Measurements from ENCODE around the gene DCAF6. TPM values are rescaled to one million over a fixed set of nuclear protein-coding genes. Genes with fewer than 3 reads are reported as not detected.

Gene DCAF6
- total and polyA plus RNA-seq, 3 donors from 2014 or later = 160 to 199 (median 173) TPM

DNA sequence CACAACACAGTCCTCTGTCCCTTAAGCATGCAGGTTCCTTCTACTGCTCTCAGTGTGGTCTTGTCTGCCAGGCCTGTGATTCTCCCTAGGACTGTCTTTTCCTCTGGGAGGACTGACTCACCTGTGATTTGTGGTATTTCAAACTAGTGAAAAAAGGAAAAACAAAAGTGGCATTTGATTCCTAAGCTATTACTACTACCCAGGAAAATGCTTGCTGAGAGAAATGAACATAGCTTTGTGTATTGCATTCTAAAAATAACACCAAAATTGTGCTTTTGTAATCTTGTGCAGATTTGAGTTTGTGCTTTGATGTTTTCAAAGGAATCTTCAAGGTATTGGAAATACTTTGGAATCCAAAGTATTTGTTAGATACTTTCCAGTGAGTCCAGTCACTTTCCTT lies 143.3 kb downstream of the DCAF6 start:
- intact Hi-C loops (cut with DNase I; ENCODE audit: low total_unique reads) = loop anchor here (10.0 kb wide), 1 partner anchor 55 kb away; the partner anchor contains the start of gene GPR161
- H3K27ac ChIP-seq = no peak overlapping the region
- H3K9me3 ChIP-seq = no peaks in the 10 kb centered on the region
- no peaks in the 10 kb centered on the region for H3K27me3 ChIP-seq
- no peaks in the 10 kb centered on the region for H3K36me3 ChIP-seq (ENCODE audit: low read depth, missing control alignments)
- no peak for DNase-seq
- H3K4me3 ChIP-seq = no peak overlapping the region
- TF ChIP-seq, protein P1, sequence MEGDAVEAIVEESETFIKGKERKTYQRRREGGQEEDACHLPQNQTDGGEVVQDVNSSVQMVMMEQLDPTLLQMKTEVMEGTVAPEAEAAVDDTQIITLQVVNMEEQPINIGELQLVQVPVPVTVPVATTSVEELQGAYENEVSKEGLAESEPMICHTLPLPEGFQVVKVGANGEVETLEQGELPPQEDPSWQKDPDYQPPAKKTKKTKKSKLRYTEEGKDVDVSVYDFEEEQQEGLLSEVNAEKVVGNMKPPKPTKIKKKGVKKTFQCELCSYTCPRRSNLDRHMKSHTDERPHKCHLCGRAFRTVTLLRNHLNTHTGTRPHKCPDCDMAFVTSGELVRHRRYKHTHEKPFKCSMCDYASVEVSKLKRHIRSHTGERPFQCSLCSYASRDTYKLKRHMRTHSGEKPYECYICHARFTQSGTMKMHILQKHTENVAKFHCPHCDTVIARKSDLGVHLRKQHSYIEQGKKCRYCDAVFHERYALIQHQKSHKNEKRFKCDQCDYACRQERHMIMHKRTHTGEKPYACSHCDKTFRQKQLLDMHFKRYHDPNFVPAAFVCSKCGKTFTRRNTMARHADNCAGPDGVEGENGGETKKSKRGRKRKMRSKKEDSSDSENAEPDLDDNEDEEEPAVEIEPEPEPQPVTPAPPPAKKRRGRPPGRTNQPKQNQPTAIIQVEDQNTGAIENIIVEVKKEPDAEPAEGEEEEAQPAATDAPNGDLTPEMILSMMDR (IDR thresholded peaks at IDR 0.05) = no peak
- H3K4me1 ChIP-seq = peaks cover 16% of the 10 kb centered on the region

DNA sequence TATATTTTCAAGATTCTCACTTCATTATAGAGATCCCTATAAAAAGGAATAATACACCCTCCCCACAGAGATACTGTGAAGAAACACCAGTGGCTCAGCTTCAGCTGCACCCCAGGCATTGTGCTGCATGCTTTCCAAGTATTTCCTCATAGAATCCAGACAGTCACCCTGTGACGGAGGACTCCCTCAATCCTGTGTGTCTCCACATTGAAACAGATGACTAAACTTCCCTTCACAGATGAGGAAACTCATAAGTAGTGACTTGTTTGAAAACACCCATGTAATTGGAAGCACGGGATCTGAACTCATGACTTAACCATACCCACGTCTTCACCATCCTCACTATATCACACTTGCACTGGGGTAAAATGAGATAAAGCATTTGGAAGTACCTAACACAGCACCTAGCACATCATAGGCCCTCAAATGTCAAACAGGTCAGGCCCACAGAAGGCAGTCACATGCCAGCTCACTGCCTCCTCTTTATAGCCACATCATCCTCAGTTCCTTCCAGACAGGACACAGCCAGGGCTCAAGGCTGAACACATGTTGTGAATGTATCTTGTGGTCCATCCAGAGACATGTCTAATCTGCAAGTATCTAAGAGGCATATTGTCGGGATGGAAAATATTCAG lies 145.0 kb downstream of the DCAF6 start:
- 74 to 77% methylated on average over 4 of the region's 4 CpGs for WGBS, 2 donors
- intact Hi-C loops (cut with DNase I; ENCODE audit: low total_unique reads) = loop anchor here (10.0 kb wide), 1 partner anchor 53 kb away; the partner anchor contains the start of gene GPR161
- H3K4me1 ChIP-seq = peaks cover 20% of the 10 kb centered on the region
- DNase-seq = no peak
- H3K27ac ChIP-seq = no peak overlapping the region
- H3K27me3 ChIP-seq = no peaks in the 10 kb centered on the region
- H3K9me3 ChIP-seq = no peaks in the 10 kb centered on the region
- no peak overlapping the region for H3K4me3 ChIP-seq
- TF ChIP-seq, protein P1 (IDR thresholded peaks at IDR 0.05) = no peak
- H3K36me3 ChIP-seq (ENCODE audit: low read depth, missing control alignments) = no peaks in the 10 kb centered on the region

DNA sequence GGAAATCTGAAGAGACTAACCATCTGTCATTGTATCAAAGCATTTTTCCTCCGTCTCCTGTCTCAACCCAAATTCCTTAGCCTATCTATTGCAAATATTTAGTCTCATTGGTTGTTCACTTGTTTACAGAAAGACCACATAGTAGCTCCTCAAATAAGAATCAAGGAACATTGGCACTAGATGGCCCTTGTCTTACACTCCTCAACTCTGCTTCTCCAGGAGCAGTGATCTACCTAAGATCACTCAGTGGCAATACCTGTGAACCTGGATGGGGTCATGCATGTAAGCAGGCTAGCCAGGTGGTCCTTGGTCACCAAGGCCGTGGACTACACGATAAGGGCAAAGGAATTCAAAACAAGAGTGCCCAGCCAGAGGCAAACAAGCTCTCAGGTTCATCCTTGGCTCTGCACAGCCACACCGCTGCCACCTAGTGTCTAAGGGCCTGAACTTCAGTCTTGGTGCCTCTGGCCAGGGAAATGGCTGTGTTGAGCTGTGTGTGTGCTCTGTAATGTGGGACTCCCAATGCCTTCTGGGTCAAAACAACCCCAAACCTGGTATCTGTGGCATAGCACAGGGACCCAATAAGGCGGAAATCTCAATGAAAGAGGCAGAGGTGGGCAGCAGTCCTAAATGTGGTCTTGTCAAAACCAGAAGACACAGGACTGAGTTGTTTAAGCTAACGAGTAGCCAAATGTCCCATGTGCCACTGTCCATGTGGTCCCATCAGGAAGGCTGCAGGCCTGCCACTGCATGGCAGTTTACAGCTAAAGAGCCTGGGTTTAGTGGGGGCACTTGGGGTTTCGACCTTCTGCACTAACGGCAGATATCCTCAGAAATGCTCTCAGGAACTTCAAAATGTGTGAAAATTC lies 145.8 kb downstream of the DCAF6 start:
- H3K27ac ChIP-seq = no peak overlapping the region
- H3K9me3 ChIP-seq = no peaks in the 10 kb centered on the region
- no peak overlapping the region for H3K4me3 ChIP-seq
- no peaks in the 10 kb centered on the region for H3K27me3 ChIP-seq
- no peak for TF ChIP-seq POLR2A (IDR thresholded peaks at IDR 0.05)
- TF ChIP-seq, protein P1 (IDR thresholded peaks at IDR 0.05) = peak; percentile 60 to 78 (median 75)
- H3K4me1 ChIP-seq = peaks cover 20% of the 10 kb centered on the region
- DNase-seq = peak; percentile 87
- H3K36me3 ChIP-seq (ENCODE audit: low read depth, missing control alignments) = no peaks in the 10 kb centered on the region
- intact Hi-C loops (cut with DNase I; ENCODE audit: low total_unique reads) = loop anchor here (10.0 kb wide), 1 partner anchor 53 kb away; the partner anchor contains the start of gene GPR161
- WGBS, 2 donors = 55 to 57% methylated on average over 8 of the region's 8 CpGs

DNA sequence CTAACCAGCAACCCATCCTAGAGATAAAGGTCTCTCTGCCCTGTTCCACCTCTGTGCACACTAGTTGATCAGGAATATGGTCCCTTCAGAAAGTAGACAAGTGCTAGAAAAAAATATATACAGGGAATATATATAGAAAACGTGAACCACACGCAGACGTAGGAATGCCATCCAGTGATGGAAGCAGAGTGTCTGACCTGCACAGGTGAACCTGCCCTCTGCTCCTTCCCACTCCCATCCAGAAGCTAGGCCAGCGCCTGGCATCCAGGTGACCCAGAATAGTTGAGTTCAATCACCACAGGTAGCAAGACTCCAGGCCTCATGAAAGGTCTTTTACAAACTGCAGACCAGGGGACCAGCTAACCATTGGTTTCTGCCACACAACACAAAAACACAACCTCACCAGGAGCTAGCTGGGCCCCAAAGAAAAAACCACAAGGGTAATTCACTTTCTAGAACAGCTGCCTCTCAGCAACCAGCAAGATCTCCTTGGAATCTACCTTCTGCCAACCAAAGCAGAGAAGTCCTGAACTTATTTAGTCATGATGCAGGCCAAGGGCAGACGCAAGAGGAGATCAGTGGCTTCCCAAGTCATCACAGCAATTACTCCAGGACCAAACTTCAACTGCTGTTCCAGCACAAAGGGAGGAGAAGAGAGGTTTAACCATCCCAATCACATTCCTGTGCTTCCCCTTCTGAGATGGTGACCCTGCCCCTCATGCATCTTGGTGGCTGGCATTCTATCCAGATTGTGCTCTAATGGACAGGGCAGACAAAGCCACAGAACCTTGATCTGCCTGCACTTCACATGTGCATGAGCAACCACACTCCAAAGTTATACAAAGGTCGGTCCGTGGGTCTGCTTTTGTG lies 147.2 kb downstream of the DCAF6 start:
- Histone ChIP-seq H3K4me1 (peaks cover 20% of the 10 kb centered on the region), H3K9me3 (no peaks in the 10 kb centered on the region), H3K36me3 (ENCODE audit: low read depth, missing control alignments) (no peaks in the 10 kb centered on the region), H3K27me3 (no peaks in the 10 kb centered on the region), H3K4me3 (no peak overlapping the region), H3K27ac (peak overlapping the region in 1 of 2 donors; percentile 71)
- intact Hi-C loops (cut with DNase I; ENCODE audit: low total_unique reads) = loop anchor here (10.0 kb wide), 1 partner anchor 51 kb away; the partner anchor contains the start of gene GPR161
- TF ChIP-seq, protein P1 (IDR thresholded peaks at IDR 0.05) = no peak
- no peak for TF ChIP-seq POLR2A (IDR thresholded peaks at IDR 0.05)
- 82 to 92% methylated on average over 7 of the region's 7 CpGs for WGBS, 2 donors
- no peak for DNase-seq
